ENCODE results near the gene SLC49A4.
A peak's percentile ranks its signal among the peaks of the same experiment; 100 is the strongest.

- TF ChIP-seq JUND (IDR thresholded peaks at IDR 0.05) (no peak), MAX (IDR thresholded peaks at IDR 0.05) (0 out of 2 replicates have a peak, but pooled peaks have one; percentile 10), CTCF (IDR thresholded peaks at IDR 0.05 in 2 of 3, conservative IDR thresholded peaks at IDR 0.05 in 1 of 3; ENCODE audit: borderline replicate concordance in 1 of 3, insufficient read depth in 1 of 3, low read depth in 2 of 3, low read length in 2 of 3) (no peak), CBX3 (IDR thresholded peaks at IDR 0.05; ENCODE audit: low read depth) (no peak), CEBPB (IDR thresholded peaks at IDR 0.05; ENCODE audit: low read depth) (no peak), POLR2AphosphoS5 (IDR thresholded peaks at IDR 0.05; ENCODE audit: low read depth, low read length) (no peak), EZH2 (IDR thresholded peaks at IDR 0.05) (no peak), POLR2A (IDR thresholded peaks at IDR 0.05; ENCODE audit: borderline replicate concordance, extremely low read depth, insufficient read depth, insufficient read length) (no peak), SRF (IDR thresholded peaks at IDR 0.05; ENCODE audit: low read depth) (no peak)
Measured at GRCh38 chr3:122786066-122786465, 8.8 kb upstream of the SLC49A4 start.
